Endothelial cell (in vitro differentiated cells): ENCODE data around the gene MOBP. TPM values are rescaled to one million over a fixed set of nuclear protein-coding genes. Genes with fewer than 3 reads are reported as not detected.

Experiments
- DNase-seq: peaks from one replicate; pipeline ENCODE4 v3.0.0; 2021; ENCODE audit warnings: low spot score
- H3K27ac Mint-ChIP-seq: one replicate; pipeline ENCODE4 v1.8.0; 2021; ENCODE audit warnings: mixed read lengths, inconsistent platforms; ENCODE audit not compliant: unreplicated experiment
- H3K27me3 Mint-ChIP-seq: one replicate; pipeline ENCODE4 v1.8.0; 2021; ENCODE audit warnings: mild to moderate bottlenecking, moderate library complexity, mixed read lengths, inconsistent platforms; ENCODE audit not compliant: unreplicated experiment
- H3K36me3 Mint-ChIP-seq: one replicate; pipeline ENCODE4 v1.8.0; 2021; ENCODE audit warnings: mild to moderate bottlenecking, low read depth, mixed read lengths, inconsistent platforms; ENCODE audit not compliant: unreplicated experiment
- H3K4me1 Mint-ChIP-seq: one replicate; pipeline ENCODE4 v1.8.0; 2021; ENCODE audit warnings: mild to moderate bottlenecking, mixed read lengths, inconsistent platforms; ENCODE audit not compliant: unreplicated experiment
- H3K4me3 Mint-ChIP-seq: one replicate; pipeline ENCODE4 v1.8.0; 2021; ENCODE audit warnings: mild to moderate bottlenecking, mixed read lengths, inconsistent platforms; ENCODE audit not compliant: unreplicated experiment
- H3K9me3 Mint-ChIP-seq: one replicate; pipeline ENCODE4 v1.8.0; 2021; ENCODE audit warnings: mixed read lengths, inconsistent platforms; ENCODE audit not compliant: unreplicated experiment
- total RNA-seq: library from RNA; stranded (reverse); fragmentation: NEBNext Ultra II Directional; extraction: Animal tissue kit (Norgen Biotek cat#: 25700); gene quantifications from one replicate; pipeline ENCODE4 v1.2.1, GENCODE V29; 2021; ENCODE audit not compliant: unreplicated experiment
- TF ChIP-seq, protein P1 (sequence below): fragments of 200-600 bp; sonication (generic); IDR thresholded peaks from one replicate; pipeline ENCODE4 v1.5.0; 2021; ENCODE audit warnings: antibody characterized with exemption; ENCODE audit not compliant: unreplicated experiment

The MOBP gene
- total RNA-seq, 1 donor from 2014 or later: not detected

GRCh38 chr3:39440316-39440715 is 27.2 kb upstream of the MOBP start:
- Mint-ChIP-seq H3K9me3 (no peaks in the 10 kb centered on the region), H3K27me3 (no peaks in the 10 kb centered on the region), H3K27ac (no peak overlapping the region), H3K36me3 (no peaks in the 10 kb centered on the region), H3K4me1 (no peaks in the 10 kb centered on the region), H3K4me3 (no peak overlapping the region)
- TF ChIP-seq, protein P1, sequence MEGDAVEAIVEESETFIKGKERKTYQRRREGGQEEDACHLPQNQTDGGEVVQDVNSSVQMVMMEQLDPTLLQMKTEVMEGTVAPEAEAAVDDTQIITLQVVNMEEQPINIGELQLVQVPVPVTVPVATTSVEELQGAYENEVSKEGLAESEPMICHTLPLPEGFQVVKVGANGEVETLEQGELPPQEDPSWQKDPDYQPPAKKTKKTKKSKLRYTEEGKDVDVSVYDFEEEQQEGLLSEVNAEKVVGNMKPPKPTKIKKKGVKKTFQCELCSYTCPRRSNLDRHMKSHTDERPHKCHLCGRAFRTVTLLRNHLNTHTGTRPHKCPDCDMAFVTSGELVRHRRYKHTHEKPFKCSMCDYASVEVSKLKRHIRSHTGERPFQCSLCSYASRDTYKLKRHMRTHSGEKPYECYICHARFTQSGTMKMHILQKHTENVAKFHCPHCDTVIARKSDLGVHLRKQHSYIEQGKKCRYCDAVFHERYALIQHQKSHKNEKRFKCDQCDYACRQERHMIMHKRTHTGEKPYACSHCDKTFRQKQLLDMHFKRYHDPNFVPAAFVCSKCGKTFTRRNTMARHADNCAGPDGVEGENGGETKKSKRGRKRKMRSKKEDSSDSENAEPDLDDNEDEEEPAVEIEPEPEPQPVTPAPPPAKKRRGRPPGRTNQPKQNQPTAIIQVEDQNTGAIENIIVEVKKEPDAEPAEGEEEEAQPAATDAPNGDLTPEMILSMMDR: no peak
- DNase-seq: no peak

GRCh38 chr3:39443530-39443929 is 23.9 kb upstream of the MOBP start:
- no peak for DNase-seq
- H3K27ac Mint-ChIP-seq: no peak overlapping the region
- no peaks in the 10 kb centered on the region for H3K36me3 Mint-ChIP-seq
- H3K9me3 Mint-ChIP-seq: no peaks in the 10 kb centered on the region
- no peaks in the 10 kb centered on the region for H3K27me3 Mint-ChIP-seq
- H3K4me1 Mint-ChIP-seq: no peaks in the 10 kb centered on the region
- H3K4me3 Mint-ChIP-seq: no peak overlapping the region
- TF ChIP-seq, protein P1: no peak

DNA sequence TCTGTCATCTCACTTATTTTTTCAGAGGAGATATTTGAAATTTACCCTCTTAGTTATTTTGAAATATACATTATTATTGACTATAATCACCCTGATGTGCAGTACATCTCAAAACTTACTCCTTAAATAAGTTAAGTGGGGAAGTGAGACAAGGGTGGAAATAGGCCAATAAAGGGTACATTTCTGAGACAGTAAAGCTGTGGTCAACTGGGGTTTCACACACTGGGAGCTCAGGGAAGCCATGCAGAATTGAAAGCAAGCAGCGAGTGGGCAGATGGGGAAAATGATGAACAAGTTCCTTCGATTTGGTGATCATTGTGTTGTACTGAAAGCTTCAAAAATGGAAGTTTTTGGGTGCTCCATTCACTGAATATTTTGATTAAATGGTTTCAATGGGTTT is 21.6 kb upstream of the MOBP start:
- H3K9me3 Mint-ChIP-seq: no peaks in the 10 kb centered on the region
- TF ChIP-seq, protein P1: no peak
- no peak for DNase-seq
- H3K36me3 Mint-ChIP-seq: no peaks in the 10 kb centered on the region
- H3K27me3 Mint-ChIP-seq: no peaks in the 10 kb centered on the region
- no peaks in the 10 kb centered on the region for H3K4me1 Mint-ChIP-seq
- H3K4me3 Mint-ChIP-seq: no peak overlapping the region
- H3K27ac Mint-ChIP-seq: no peak overlapping the region

- no peaks in the 10 kb centered on the region for H3K4me1 Mint-ChIP-seq
- no peak overlapping the region for H3K4me3 Mint-ChIP-seq
- no peak overlapping the region for H3K27ac Mint-ChIP-seq
These were observed 21.0 kb upstream of the MOBP start for GRCh38 chr3:39446444-39446843.

DNA sequence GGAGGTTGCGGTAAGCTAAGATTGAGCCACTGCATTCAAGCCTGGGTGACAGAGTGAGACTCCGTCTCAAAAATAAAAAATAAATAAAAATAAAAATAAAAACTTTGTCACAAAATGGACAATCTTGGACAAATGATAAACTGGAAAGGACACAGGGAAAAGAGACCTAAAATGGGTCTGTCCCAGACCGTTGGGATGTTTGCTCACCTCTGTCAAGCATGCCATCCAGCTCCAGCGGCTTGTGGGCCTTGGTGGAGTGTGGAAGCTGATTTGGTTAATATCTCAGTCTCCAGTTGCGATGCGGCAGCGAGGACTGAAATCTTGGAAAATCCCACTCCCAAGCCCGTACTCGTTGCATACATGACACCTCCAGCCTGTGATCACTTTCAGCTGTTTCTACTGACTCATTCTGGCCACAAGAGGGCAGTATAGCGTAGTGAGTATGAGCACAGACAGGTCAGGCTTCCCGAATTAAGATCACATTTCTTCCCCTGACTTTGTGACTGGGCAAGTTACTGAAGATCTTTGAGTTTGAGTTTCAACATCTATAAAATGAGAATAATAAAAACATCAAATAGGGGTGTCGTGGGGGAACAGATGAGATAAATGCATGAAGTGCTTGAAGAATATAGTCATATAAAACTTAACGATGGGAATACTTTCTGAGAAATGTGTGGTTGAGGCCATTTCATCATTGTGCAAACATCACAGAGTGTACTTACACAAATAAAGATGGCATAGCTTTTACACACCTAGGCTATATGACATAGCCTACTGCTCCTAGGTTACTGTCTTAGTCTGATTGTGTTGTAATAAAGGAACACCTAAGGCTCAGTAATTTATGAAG is 19.6 kb upstream of the MOBP start:
- peak; percentile 70 for DNase-seq
- Mint-ChIP-seq H3K4me3 (no peak overlapping the region), H3K4me1 (no peaks in the 10 kb centered on the region), H3K27ac (no peak overlapping the region), H3K27me3 (no peaks in the 10 kb centered on the region), H3K36me3 (no peaks in the 10 kb centered on the region), H3K9me3 (no peaks in the 10 kb centered on the region)
- TF ChIP-seq, protein P1: peak; percentile 84

More at GRCh38 chr3:39446444-39446843, 21.0 kb upstream of the MOBP start:
- H3K27me3 Mint-ChIP-seq: no peaks in the 10 kb centered on the region
- DNase-seq: no peak
- no peaks in the 10 kb centered on the region for H3K9me3 Mint-ChIP-seq
- no peaks in the 10 kb centered on the region for H3K36me3 Mint-ChIP-seq
- TF ChIP-seq, protein P1: no peak
